ENCODE data around the gene TEKT3. TPM values are rescaled to one million over a fixed set of nuclear protein-coding genes. Genes with fewer than 3 reads are reported as not detected.

The TEKT3 gene
- total and polyA plus RNA-seq, 2 donors (not counting 3 experiments of a cell fraction or from before 2014, with no cell fraction given) = 0.28 TPM; not detected in 1

DNA sequence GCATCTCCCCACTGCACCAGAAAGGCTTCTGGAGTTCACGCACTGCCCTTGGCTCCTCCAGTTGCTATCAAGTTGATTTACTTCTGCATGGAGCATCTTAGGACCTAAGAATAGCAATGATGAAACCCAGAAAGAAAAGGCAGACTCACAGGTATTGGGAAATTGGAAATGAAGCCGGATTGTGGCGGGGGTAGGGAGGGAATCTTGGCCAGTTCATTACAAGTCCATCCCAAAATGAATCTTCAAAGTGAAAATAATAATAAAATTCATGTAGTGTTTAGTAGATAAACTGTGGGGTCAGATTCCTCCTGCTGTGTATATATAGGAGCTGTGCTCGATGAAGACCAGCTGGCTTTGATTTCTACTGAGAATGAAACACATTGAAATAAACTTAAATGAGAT, 33.7 kb downstream of the TEKT3 start:
- Histone ChIP-seq H3K9ac (replicated peaks; ENCODE audit: extremely low read depth, insufficient read depth, low read length) (no peak overlapping the region), H3K79me2 (ENCODE audit: control insufficient read depth, insufficient read depth, low read length) (no peaks in the 10 kb centered on the region), H2AFZ (ENCODE audit: low read depth, low read length) (no peak overlapping the region), H3K27ac (ENCODE audit: insufficient read depth, low read depth, low read length) (no peak overlapping the region), H3K9me1 (replicated peaks; ENCODE audit: control insufficient read depth, extremely low read depth, insufficient read depth, low read length) (no peaks in the 10 kb centered on the region), H3K4me3 (replicated peaks in 1 of 3; ENCODE audit: insufficient read depth in 1 of 3, low read depth in 1 of 3, low read length in 3 of 3) (no peak overlapping the region), H3K36me3 (ENCODE audit: control insufficient read depth in 2 of 2, extremely low read depth in 1 of 2, insufficient read depth in 2 of 2, low read length in 2 of 2) (no peaks in the 10 kb centered on the region), H3K9me3 (replicated peaks; ENCODE audit: control insufficient read depth, insufficient read depth, low read length) (no peaks in the 10 kb centered on the region), H3K27me3 (ENCODE audit: control insufficient read depth in 2 of 2, insufficient read depth in 2 of 2, low read length in 2 of 2) (no peaks in the 10 kb centered on the region), H3K4me2 (ENCODE audit: insufficient read depth, low read length) (no peak overlapping the region), H3K4me1 (ENCODE audit: control insufficient read depth, extremely low read depth, insufficient read depth, low read length) (no peaks in the 10 kb centered on the region), H4K20me1 (replicated peaks; ENCODE audit: control insufficient read depth, extremely low read depth, insufficient read depth, low read length) (no peaks in the 10 kb centered on the region)
- FAIRE-seq (no peak), DNase-seq (ENCODE audit: low read depth, low spot score) (no peak)
- TF ChIP-seq POLR2A (IDR thresholded peaks at IDR 0.05; ENCODE audit: low read depth, low read length) (no peak), POLR2AphosphoS5 (IDR thresholded peaks at IDR 0.05; ENCODE audit: insufficient read depth, low read depth, low read length) (no peak), JUN (IDR thresholded peaks at IDR 0.05; ENCODE audit: borderline replicate concordance, insufficient read depth, insufficient read length, low read depth) (no peak), EZH2 (IDR thresholded peaks at IDR 0.05; ENCODE audit: borderline replicate concordance, low read depth, low read length, severe bottlenecking) (no peak)
- TF ChIP-seq, protein P1, sequence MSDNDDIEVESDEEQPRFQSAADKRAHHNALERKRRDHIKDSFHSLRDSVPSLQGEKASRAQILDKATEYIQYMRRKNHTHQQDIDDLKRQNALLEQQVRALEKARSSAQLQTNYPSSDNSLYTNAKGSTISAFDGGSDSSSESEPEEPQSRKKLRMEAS (IDR thresholded peaks at IDR 0.05; ENCODE audit: insufficient read depth, insufficient read length) = no peak
- TF ChIP-seq, protein P2, sequence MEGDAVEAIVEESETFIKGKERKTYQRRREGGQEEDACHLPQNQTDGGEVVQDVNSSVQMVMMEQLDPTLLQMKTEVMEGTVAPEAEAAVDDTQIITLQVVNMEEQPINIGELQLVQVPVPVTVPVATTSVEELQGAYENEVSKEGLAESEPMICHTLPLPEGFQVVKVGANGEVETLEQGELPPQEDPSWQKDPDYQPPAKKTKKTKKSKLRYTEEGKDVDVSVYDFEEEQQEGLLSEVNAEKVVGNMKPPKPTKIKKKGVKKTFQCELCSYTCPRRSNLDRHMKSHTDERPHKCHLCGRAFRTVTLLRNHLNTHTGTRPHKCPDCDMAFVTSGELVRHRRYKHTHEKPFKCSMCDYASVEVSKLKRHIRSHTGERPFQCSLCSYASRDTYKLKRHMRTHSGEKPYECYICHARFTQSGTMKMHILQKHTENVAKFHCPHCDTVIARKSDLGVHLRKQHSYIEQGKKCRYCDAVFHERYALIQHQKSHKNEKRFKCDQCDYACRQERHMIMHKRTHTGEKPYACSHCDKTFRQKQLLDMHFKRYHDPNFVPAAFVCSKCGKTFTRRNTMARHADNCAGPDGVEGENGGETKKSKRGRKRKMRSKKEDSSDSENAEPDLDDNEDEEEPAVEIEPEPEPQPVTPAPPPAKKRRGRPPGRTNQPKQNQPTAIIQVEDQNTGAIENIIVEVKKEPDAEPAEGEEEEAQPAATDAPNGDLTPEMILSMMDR (IDR thresholded peaks at IDR 0.05; ENCODE audit: extremely low read depth in 1 of 2, insufficient read depth in 1 of 2, low read depth in 1 of 2, low read length in 2 of 2) = no peak
- CTCF ChIA-PET = no interaction called here
- POLR2A ChIA-PET = no interaction called here
- BruUV-seq (replicated peaks) = no TSS peak
- intact Hi-C loops (cut with micrococcal nuclease) = no loop called here
- dilution Hi-C loops (cut with MboI; ENCODE audit: extremely low pct_ligation_motif_present, low sequenced_read_pairs) = no loop called here

DNA sequence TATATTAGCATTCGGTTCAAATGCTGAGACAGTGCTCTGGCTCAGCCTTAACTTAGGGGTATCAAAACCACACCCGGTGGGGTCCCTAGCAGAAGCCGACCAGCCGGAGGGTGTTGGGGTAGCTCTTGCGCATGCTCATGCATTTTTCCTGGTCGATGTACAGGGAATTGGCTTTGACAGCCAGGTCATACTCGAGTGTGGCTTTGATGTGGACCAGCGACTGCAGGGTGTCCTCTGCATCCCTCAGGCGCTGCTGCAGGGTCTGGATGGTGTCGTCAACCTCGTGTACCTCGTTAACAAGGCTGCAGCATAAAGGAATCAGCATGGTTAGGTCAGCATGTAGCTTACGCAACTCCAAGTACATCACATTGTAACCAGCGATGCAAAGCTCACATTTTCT, 37.5 kb downstream of the TEKT3 start:
- DNase-seq (ENCODE audit: low read depth, low spot score) (no peak), FAIRE-seq (no peak)
- no peak overlapping the region for H2AFZ ChIP-seq (ENCODE audit: low read depth, low read length)
- H3K27ac ChIP-seq (ENCODE audit: insufficient read depth, low read depth, low read length) = no peak overlapping the region
- ChIA-PET CTCF (interaction anchor here (2.0 kb wide), 1 partner anchor 199 kb away, joined by 7 read pairs; no protein-coding TSS in a partner anchor), POLR2A (no interaction called here)
- no peaks in the 10 kb centered on the region for H3K79me2 ChIP-seq (ENCODE audit: control insufficient read depth, insufficient read depth, low read length)
- TF ChIP-seq, protein P1 (IDR thresholded peaks at IDR 0.05; ENCODE audit: insufficient read depth, insufficient read length) = no peak
- no peak for TF ChIP-seq POLR2A (IDR thresholded peaks at IDR 0.05; ENCODE audit: low read depth, low read length)
- no peak for TF ChIP-seq JUN (IDR thresholded peaks at IDR 0.05; ENCODE audit: borderline replicate concordance, insufficient read depth, insufficient read length, low read depth)
- TF ChIP-seq MYC (IDR thresholded peaks at IDR 0.05; ENCODE audit: low read depth, low read length) = no peak
- TF ChIP-seq GATA2 (IDR thresholded peaks at IDR 0.05; ENCODE audit: insufficient read depth, insufficient read length, low read depth, low read length) = no peak
- TF ChIP-seq, protein P2 (IDR thresholded peaks at IDR 0.05; ENCODE audit: extremely low read depth in 1 of 2, insufficient read depth in 1 of 2, low read depth in 1 of 2, low read length in 2 of 2) = no peak
- TF ChIP-seq FOS (IDR thresholded peaks at IDR 0.05; ENCODE audit: borderline replicate concordance, insufficient read depth, low read length) = no peak
- TF ChIP-seq EZH2 (IDR thresholded peaks at IDR 0.05; ENCODE audit: borderline replicate concordance, low read depth, low read length, severe bottlenecking) = no peak
- no peak for TF ChIP-seq POLR2AphosphoS5 (IDR thresholded peaks at IDR 0.05; ENCODE audit: insufficient read depth, low read depth, low read length)
- H3K4me3 ChIP-seq (replicated peaks in 1 of 3; ENCODE audit: insufficient read depth in 1 of 3, low read depth in 1 of 3, low read length in 3 of 3) = no peak overlapping the region
- peaks cover 0 to 1% of the 10 kb centered on the region in 2 experiments for H3K27me3 ChIP-seq (ENCODE audit: control insufficient read depth in 2 of 2, insufficient read depth in 2 of 2, low read length in 2 of 2)
- dilution Hi-C loops (cut with MboI; ENCODE audit: extremely low pct_ligation_motif_present, low sequenced_read_pairs) = no loop called here
- H3K4me1 ChIP-seq (ENCODE audit: control insufficient read depth, extremely low read depth, insufficient read depth, low read length) = no peaks in the 10 kb centered on the region
- H3K9me1 ChIP-seq (replicated peaks; ENCODE audit: control insufficient read depth, extremely low read depth, insufficient read depth, low read length) = no peaks in the 10 kb centered on the region
- H3K4me2 ChIP-seq (ENCODE audit: insufficient read depth, low read length) = no peak overlapping the region
- H3K36me3 ChIP-seq (ENCODE audit: control insufficient read depth in 2 of 2, extremely low read depth in 1 of 2, insufficient read depth in 2 of 2, low read length in 2 of 2) = no peaks in the 10 kb centered on the region
- no peaks in the 10 kb centered on the region for H3K9me3 ChIP-seq (replicated peaks; ENCODE audit: control insufficient read depth, insufficient read depth, low read length)
- no peak overlapping the region for H3K9ac ChIP-seq (replicated peaks; ENCODE audit: extremely low read depth, insufficient read depth, low read length)
- intact Hi-C loops (cut with micrococcal nuclease) = no loop called here
- BruUV-seq (replicated peaks) = no TSS peak
- H4K20me1 ChIP-seq (replicated peaks; ENCODE audit: control insufficient read depth, extremely low read depth, insufficient read depth, low read length) = no peaks in the 10 kb centered on the region
